Left renal pelvis (tissue), 4 donors: ENCODE measurements around the gene NOL12. TPM values are rescaled to one million over a fixed set of nuclear protein-coding genes. Genes with fewer than 3 reads are reported as not detected.
"Not testable (repeated sequence)": the region's sequence is repeated elsewhere in the genome, so short reads cannot be mapped to it uniquely, and the experiment has no call there.

Experiments
- DNase-seq, 4 donors: peaks; one replicate each; pipeline ENCODE4 v3.0.0-alpha.2; 2013; ENCODE audit warnings: low read depth in 4 of 4, low spot score in 3 of 4
- polyA plus RNA-seq, 4 donors: library from polyadenylated mRNA; unstranded; fragments of 120-200 nt; gene quantifications; one replicate each; pipeline ENCODE4 v1.2.1, GENCODE V29; 2013; ENCODE audit not compliant: insufficient read length in 4 of 4

Gene NOL12, protein sequence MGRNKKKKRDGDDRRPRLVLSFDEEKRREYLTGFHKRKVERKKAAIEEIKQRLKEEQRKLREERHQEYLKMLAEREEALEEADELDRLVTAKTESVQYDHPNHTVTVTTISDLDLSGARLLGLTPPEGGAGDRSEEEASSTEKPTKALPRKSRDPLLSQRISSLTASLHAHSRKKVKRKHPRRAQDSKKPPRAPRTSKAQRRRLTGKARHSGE
- 10 to 100 TPM; 16.4 to 26.6 (median 17.4) TPM for polyA plus RNA-seq

DNA sequence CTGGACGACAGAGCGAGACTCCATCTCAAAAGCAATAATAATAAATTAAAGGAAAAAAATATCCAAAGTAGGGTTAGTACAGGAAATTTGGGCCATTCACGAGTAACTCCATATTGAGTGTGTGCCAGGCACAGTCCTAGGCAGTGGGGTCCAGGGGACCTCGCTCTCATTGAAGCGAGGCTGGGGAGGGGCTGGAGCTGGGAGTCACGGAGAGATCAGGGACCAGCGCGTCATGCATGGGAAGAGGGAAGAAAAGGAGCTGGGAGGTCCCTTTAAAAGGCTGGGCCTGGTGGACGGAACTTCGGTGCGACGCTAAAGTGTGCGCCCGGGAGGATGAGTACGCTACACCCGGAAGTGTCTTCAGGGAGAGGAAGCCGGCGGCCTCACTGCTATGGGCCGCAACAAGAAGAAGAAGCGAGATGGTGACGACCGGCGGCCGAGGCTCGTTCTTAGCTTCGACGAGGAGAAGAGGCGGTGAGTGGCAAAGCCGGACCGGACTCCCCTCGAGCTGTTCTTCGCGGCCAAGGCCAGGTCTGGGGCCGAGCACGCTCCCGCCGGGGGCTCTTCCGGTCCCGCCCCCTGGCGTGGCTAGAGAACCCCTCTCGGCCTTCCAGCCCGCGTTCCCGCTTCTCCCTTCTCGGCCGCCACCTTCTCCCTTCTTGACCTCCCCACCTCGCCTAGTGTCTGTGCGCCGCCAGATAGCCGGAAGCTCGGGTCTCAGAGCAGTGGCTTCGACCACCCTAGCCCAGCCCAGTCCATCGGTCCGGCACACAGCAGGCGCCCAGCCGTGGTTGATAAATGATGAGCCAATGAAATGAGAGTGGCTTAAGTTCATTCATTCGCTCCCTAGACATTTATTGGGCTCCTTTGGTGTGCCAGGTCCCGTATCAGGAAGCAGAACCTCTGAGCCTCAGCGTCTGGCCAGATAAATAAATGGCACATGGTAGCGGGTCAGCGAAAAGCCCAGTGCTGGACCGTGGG, at the start of gene NOL12:
NOL12 (plus strand) TSS at position 342 of the 981 bp plus-strand sequence; CDS start at position 392, 50 bp downstream.
- DNase-seq: peak; percentile 76 to 84 (median 80)

DNA sequence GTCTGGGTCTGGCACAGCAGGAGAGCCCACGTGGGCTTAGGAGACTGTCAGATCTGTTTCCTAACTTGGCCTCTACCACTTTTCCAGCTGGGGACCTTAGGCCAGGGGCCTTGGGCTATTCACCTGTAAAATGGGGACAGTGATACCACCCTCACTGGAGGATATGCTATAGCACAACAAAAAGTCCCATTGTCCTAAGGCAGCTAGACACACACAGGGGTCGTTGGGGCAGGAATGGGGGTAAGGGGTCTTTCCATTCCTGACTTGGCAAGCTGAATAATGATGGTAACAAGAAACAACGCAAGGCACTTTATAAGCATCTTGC, 49.2 kb upstream of the NOL12 start:
- DNase-seq: no peak

DNA sequence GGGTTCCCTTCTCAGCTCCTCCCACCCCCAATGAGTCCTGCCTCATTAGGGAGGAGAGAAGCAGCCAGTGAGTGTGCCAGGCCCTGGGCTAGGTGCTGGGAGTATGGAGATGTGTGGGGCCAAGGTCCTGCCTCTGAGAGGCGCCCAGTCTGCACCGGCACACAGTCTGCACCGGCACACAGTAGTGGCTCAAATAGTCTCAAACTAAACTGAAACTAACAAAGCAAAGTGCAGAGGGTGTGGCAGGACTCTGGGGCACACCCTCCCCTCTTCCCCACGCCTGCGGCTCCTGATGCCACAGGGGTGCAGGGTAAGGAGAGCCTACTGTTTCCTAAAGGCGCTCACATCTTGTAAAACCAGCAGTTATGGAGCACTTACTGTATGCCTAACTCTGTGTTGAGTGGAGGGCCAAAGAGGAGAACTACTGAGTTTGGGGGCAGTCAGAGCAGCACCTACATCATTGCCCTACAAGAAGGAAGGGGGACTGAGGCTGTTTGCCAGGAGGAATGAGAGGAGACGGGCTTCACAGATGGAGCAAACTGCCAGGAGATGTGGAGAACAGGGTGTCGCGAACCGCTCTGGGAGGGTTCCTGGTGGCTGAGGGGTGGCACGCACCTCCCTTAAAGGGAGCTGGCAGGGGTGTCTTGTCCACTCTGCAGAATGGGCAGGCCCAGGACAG, 47.6 kb upstream of the NOL12 start:
- no peak for DNase-seq

DNA sequence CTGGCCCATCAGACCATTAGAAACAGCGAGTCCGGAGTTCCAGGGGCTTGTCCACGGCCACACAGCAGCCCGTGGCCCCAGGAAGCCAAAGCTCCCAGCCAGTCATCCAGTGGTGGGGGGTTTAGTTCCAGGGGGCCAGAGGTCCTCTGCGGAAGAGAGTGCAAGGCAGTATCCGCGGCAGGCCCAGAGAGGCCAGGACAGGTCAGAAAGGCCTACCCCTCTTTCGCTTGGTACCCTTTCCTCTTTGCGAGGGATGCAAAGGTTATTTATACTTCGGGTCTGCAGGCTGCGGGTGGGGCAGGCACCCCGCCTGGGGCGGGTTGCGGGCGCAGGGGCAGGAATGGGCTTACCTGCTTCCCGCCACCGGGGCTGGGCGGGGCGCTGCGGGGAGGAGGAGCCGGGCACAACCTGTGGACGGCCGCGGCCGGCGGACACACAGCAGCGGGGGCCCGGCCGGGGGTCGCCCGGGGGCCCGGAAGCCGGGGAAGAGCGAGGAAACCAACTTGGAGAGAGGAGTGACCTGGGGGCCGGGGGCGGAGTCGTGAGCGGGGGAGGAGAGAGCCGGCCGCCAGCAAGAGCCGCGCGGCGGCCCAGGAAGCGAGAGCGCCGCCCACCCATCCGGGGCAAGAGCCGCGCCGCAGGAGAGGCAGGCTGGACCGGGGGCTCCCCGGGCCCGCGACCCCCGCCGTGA, 46.9 kb upstream of the NOL12 start, which contains the start of gene SH3BP1:
SH3BP1 (plus strand) TSS at position 600 of the 691 bp plus-strand sequence. CDS start 119 bp downstream, outside the sequence.
- peak in 1 of 4 donors; percentile 46 for DNase-seq

DNA sequence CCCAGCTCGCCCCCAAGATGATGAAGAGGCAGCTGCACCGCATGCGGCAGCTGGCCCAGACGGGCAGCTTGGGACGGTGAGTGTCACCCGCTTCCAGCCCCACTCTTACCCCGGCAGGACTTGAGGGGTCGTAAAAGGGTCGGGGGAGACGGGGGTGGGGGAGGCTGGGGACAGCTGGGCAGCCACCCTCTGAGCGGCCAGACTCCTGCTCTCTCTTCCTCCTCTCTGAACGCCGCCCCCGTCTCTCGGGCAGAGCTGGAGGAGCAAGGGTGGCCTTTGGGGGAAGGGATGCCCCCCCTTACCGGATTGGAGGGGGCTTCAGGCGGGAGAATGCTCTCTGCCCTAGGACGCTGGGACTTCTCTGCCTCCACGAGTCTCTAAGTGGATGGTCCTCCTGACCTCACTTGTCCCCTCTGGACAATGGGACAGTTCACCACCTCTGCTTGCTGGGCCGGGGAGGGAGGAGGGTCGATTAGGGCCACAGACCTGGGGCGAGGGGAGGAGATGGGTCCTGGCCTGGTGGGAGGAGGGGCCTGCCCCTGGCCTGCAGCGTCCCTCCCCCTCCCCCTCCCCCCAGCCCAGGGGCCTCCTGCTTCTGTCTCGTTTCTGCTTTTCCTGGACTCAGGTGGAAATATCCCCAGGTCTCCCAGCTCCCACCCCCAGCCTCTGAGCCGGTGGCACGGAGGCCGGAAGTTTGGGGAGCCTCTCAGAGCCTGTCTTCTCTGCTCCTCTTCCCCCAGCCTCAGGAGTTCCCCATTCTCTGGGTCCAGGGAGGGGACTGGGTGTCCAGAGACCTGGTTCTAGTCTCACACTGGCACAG, 46.2 kb upstream of the NOL12 start:
- no peak for DNase-seq

DNA sequence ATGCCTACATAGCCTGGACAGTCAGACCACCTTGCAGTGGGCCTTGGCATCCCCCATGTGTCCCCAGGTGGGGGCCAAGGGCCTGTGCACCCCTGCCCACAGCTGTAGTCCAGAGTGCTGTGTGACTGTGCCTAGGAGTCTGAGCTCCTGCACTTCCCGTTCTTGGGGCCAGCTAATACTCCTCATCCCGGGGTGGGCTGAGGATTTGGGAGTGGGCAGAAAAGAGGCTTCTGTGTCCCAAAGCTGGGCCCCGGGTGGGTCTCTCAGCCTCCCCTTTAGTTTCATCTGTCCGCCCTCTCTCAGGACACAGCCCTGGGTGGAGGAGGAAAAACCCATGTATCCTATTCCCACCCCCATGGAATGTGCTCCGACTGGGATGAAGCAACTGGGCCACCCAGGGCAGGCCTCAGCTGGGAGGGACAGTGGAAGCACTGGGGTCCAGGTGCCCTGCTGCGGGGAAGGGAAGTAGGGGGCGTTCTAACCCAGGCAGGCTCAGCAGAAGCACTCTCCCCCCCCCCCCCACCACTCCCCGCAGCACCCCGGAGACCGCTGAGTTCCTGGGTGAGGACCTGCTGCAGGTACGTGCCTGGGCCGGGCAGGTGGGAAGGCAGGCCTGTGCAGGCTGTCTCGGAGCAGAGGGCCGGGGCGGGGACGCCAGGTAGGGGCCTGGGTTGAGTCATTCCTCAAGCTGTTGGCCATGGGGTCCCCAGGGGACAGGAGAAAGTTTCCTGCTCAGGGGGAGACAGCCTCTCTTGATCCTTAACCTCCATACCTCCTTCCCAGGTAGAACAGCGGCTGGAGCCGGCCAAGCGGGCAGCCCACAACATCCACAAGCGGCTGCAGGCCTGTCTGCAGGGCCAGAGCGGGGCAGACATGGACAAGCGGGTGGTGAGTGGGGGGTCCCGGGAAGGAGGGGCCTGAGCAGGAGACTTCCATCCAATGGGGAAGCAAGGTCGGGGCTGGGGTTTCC, 45.3 kb upstream of the NOL12 start:
- no peak for DNase-seq

DNA sequence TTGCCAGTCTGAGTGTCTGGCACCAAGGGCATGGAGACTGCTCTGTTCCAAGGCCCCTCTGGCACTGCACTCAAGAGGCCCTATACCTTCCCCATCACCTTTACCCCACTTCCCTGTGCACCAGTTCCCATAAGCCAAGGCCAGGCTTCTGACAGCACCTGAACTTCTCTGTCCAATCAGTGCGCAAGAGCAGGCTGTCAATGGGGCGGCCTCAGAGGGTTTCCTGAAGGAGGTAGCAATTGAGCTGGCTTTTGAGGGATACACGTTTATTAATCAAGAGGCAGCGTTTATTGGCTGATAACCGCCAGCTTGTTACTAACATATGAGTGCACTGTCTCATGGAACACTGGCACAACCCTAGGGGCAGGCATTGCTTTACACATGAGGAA, 44.6 kb upstream of the NOL12 start:
- DNase-seq: no peak

DNA sequence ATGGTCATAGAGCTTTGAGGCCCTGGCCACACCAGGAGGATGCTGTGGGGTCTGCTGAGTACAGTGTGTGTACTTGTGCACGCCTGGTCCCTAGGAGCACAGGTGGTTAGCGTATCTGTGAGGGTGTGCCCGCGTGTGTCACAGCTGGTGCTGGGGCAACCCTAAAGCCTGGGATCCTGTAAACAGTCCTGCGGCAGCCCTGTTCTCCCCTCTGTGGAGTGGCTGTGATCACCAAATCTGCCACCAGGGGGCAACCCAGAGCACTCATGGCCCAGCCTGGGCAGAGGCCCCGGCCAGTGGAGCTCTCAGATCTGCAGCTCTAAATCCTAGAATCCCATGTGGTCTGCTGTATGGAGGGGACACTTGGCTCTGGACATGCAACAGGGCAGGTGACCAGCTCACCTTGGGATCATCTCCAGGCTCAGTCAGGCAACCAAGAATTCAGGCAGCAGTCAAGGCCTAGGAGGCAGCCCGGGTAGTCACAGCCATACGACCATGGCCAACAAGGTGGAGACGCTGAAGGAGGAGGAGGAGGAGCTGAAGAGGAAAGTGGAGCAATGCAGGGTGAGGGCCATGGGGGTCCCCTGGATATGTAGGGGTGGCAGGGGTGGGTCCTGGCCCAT, 42.8 kb upstream of the NOL12 start:
- DNase-seq: peak in 1 of 4 donors; percentile 65

DNA sequence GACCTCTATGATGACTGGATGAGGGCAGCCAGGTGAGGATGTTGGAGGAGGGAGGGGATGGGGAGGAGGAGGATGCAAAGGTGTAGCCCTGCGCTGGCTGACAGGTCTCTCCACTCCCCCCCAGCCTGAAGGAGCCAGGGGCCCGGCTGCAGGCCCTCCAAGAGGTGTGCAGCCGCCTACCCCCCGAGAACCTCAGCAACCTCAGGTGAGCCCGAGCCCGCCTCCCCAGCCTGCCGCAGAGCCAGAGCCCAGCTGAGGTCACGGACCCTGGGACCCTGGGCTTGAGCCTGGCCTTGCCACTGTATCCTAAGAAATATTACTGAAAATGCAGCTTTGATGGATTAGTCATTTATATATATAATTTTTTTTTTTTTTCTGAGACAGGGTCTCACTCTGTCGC, 38.8 kb upstream of the NOL12 start:
- DNase-seq: no peak

DNA sequence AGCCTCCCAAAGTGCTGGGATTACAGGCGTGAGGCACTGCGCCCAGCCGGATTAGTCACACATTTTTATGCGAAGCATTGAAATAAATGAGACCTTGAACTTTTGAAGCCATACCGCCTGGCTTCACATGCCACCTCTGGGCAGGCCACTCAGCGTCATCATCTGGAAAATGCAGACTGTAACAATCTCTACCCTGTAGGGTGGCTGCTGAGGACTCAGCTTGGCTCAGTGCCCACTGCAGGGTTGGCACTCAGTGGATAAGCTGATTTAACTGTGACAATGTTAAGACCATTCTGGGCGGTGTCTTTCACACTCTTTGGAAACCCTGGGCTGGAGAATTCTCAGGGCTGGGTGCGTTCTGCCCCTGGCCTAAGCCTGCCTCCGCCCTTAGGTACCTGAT, 38.2 kb upstream of the NOL12 start:
- no peak for DNase-seq

DNA sequence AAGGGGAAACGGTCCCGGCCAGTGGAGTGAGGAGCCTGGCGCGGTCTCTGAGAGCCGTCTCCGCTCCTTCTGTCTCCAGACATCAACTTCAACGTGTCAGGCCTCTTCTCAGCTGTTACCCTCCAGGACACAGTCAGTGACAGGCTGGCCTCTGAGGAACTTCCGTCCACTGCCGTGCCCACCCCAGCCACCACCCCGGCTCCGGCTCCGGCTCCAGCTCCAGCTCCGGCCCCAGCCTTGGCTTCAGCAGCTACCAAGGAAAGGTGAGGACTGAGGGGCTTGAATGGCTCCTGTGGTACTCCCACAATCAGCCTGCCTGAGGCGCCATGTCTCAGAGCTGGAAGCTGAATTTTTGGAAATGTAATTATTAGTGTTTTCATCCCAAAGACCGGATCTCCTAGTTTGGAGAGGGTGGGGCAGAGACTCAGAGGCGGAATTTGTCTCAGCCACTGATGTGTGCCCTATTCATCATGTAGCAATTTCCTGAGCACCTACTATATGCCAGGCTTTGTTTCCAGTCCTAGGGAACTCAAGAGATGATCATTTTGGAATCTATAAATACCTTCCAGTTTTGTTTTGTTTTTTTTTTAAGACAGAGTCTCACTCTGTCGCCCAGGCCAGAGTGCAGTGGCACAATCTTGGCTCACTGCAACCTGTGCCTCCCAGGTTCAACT, 35.5 kb upstream of the NOL12 start:
- no peak for DNase-seq

DNA sequence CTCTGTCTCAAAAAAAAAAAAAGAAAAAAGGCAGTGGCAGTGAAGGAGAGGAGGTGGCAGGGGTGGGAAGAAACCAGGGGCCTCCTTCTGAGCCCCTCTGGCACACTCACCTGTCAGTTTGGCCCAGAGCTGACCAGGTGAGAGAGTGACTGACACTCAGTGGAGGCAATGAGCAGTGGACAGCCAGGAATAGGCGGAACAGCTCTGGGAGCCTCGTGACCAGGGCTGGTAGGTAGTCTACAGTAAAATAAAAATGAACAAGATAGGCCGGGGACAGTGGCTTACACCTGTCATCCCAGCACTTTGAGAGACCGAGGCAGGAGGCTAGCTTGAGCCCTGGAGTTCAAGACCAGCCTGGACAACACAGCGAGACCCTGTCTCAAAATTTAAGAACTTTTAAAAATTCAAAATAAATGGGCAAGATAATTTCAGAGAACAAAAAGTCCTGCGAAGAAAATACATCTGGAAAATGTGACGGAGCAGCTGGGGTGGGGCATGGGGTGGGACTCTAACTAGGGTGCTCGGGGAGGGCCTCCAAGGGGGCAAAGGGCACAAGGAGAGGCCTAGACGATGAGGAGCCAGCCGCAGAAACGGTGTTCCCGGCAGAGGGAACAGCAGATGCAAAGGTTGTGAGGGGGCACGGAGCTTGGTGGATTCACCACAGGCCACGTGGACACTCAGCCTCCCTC, 31.4 kb upstream of the NOL12 start:
- DNase-seq: no peak

DNA sequence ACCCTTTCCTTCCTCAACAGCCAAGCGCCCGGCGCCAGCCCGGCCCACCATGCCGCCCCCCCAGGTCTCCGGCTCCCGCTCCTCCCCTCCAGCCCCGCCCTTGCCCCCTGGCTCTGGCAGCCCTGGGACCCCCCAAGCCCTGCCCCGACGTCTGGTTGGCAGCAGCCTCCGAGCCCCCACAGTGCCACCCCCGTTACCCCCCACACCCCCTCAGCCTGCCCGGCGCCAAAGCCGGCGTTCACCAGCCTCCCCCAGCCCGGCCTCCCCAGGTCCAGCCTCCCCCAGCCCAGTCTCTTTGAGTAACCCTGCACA, 30.9 kb upstream of the NOL12 start:
- DNase-seq: no peak

DNA sequence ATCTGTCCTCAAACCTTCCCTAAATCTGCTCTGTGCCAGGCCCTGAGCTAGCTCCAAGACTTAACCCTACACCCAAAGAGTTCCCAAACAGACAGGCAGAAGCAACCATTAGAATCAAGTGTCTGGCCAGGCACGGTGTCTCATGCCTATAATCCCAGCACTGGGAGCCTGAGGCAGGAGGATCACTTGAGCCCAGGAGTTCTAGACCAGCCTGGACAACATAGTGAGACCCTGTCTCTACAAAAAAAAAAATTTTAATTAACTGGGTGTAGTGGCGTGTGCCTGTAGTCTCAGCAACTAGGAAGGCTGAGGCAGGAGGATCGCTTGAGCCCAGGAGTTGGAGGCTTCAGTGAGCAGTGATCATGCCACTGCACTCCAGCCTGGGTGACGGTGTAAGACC, 29.6 kb upstream of the NOL12 start:
- DNase-seq: not testable (repeated sequence)

DNA sequence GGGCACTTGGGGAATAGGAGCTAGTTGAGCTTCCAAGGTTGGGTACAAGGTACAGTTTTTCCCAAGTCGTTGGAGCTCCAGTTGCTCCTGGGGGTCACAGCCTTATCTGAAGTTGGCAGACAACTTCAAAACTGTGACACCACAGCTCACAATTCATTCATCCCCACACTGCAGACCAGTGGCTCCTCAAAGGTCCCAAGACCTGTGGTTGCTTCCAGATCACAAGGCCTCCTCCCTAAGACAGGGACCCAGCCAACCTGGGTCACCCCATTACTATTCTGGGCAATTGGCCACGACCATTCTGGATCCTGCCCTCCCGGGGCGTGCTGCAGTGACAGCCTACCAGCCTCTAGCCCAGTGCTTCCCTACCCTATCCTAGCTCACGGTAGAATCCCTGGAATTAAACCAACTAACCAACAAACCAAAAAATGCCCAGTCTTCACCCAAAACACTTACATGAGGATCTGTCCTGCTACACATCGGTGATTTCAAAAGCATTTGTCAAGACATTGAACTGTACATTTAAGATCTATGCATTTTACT, 28.5 kb upstream of the NOL12 start:
- no peak for DNase-seq

DNA sequence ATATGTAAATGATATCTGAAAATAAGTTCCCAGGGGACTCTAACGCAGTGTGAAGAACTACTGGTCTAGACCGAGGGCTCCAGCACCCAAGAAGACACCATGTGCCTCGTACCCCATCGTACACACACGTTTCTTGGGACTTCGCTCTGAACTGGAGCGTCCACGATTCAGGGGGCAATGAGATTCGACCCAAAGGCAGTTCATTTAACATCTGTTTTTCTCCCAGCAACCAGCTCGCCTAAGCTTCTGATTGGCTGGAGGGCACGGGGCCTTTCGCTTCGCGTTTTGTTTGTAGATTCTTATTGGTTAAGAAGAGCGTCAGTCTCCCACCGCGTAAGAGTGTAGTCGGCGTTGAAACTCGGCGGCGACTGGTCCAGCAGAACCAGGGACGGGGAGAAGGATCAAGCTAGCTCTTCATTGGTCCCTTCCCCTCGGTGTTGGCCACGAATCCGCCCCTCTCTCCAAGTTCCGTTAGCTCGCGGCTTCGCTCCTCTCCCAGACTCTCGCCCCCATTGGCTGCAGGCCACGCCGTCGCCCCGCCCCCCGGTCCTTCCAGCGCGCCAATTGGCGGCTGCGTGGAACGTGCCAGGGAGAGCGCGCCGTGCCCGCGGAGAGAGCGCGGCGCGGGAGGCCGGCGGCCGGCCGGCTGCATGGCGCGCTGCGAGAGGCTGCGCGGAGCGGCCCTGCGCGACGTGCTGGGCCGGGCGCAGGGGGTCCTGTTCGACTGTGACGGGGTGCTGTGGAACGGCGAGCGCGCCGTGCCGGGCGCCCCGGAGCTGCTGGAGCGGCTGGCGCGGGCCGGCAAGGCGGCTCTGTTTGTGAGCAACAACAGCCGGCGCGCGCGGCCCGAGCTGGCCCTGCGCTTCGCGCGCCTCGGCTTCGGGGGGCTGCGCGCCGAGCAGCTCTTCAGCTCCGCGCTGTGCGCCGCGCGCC, 27.7 kb upstream of the NOL12 start, which contains the start of gene PDXP:
PDXP (plus strand) TSS at position 591 of the 933 bp plus-strand sequence; CDS start at position 651, 60 bp downstream.
- peak; percentile 98 to 100 (median 99) for DNase-seq
